Breast epithelium (tissue), 4 donors: Measurements from ENCODE around the gene INKA1. TPM values are rescaled to one million over a fixed set of nuclear protein-coding genes. Genes with fewer than 3 reads are reported as not detected.

ENCODE experiments used
- DNase-seq, 2 donors: peaks; one replicate each; pipeline ENCODE4 v3.0.0-alpha.2; 2019; ENCODE audit warnings: low spot score in 2 of 2
- H3K27ac ChIP-seq, 2 donors: fragments of 200-600 bp; sonication (generic) in 1 of 2; one replicate each; pipeline ENCODE4 v1.5.1; 2016 to 2019; ENCODE audit warnings: mild to moderate bottlenecking in 1 of 2
- H3K27me3 ChIP-seq, 2 donors: fragments of 200-600 bp; sonication (generic) in 1 of 2; one replicate each; pipeline versions ENCODE4 v1.5.1 to v1.6.0; 2017 to 2019; ENCODE audit warnings: control low read depth in 1 of 2, mild to moderate bottlenecking in 1 of 2
- H3K36me3 ChIP-seq: fragments of 200-600 bp; one replicate; pipeline ENCODE4 v1.5.1; 2019
- H3K4me1 ChIP-seq, 2 donors: fragments of 200-600 bp; sonication (generic); one replicate each; pipeline ENCODE4 v1.5.1; 2016 to 2019; ENCODE audit warnings: control low read depth in 1 of 2
- H3K4me3 ChIP-seq, 3 donors: fragments of 200-600 bp; sonication (generic); 1 replicate in 2 of 3; 2 replicates in 1 of 3; pipeline ENCODE4 v1.5.1; 2016 to 2019; ENCODE audit warnings: mild to moderate bottlenecking in 3 of 3, moderate library complexity in 2 of 3
- H3K9me3 ChIP-seq, 2 donors: fragments of 200-600 bp; sonication (generic) in 1 of 2; one replicate each; pipeline ENCODE4 v1.5.1; 2016 to 2019; ENCODE audit warnings: control low read depth in 1 of 2
- POLR2A ChIP-seq: fragments of 450-650 bp; IDR thresholded peaks from one replicate; pipeline ENCODE4 v1.6.1; 2016; ENCODE audit warnings: antibody characterized with exemption, mild to moderate bottlenecking, moderate library complexity
- POLR2AphosphoS5 ChIP-seq, 3 donors: sonication (generic); formaldehyde crosslinking; IDR thresholded peaks; one replicate each; pipeline ENCODE4 v1.6.1; 2017; ENCODE audit warnings: antibody characterized with exemption in 3 of 3
- intact Hi-C: fragments of 100-400 bp; cut with DNase I; formaldehyde crosslinking; loops from one replicate; pipeline ENCODE4 v1.15.1; 2023; ENCODE audit warnings: low total_unique reads
- total RNA-seq, 3 donors: library from RNA; depleted of rRNA; stranded (reverse); fragments of >200 nt; gene quantifications; one replicate each; pipeline ENCODE4 v1.1.0, GENCODE V29; 2016
- TF ChIP-seq, protein P1 (sequence below), 3 donors: fragments of 450-650 bp; IDR thresholded peaks; one replicate each; pipeline ENCODE4 v1.5.1; 2016 to 2017; ENCODE audit warnings: antibody characterized with exemption in 3 of 3, mild to moderate bottlenecking in 3 of 3, moderate library complexity in 3 of 3

INKA1 gene
- total RNA-seq, 3 donors from 2014 or later = 2.3 to 4.5 (median 4.2) TPM

DNA sequence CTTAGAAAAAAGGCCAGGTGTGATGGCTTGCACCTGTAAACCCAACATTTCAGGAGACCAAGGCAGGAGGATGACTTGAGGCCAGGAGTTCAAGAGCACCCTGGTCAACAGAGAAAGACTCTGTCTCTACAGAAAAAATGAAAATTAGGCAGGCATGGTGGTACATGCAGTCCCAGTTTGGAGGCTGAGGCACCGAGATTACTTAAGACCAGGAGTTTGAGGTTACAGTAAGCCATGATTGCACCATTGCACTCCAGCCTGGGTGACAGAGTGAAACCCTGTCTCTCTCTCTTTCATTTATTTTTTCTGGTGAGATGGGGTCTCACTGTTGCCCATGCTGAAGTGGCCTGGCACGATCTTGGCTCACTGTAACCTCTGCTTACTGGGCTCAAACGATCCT, 41.4 kb upstream of the INKA1 start:
- intact Hi-C loops = no loop called here

DNA sequence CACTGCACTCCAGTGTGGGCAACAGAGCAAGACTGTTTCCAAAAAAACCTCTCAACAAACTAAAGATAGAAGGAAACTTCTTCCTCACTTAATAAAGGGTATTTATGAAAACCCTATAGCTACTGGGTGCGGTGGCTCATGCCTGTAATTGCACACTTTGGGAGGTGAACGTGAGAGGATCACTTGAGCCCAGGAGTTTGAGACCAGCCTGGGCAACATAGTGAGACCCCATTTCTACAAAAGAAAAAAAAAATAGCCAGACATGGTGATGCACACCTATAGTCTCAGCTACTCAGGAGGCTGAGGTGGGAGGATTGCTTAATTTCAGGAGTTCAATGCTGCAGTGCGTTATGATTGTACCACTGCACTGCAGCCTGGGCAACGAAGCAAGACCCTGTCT, 39.1 kb upstream of the INKA1 start:
- no peak for TF ChIP-seq POLR2AphosphoS5 (IDR thresholded peaks at IDR 0.05)
- no peak for TF ChIP-seq POLR2A
- TF ChIP-seq, protein P1, sequence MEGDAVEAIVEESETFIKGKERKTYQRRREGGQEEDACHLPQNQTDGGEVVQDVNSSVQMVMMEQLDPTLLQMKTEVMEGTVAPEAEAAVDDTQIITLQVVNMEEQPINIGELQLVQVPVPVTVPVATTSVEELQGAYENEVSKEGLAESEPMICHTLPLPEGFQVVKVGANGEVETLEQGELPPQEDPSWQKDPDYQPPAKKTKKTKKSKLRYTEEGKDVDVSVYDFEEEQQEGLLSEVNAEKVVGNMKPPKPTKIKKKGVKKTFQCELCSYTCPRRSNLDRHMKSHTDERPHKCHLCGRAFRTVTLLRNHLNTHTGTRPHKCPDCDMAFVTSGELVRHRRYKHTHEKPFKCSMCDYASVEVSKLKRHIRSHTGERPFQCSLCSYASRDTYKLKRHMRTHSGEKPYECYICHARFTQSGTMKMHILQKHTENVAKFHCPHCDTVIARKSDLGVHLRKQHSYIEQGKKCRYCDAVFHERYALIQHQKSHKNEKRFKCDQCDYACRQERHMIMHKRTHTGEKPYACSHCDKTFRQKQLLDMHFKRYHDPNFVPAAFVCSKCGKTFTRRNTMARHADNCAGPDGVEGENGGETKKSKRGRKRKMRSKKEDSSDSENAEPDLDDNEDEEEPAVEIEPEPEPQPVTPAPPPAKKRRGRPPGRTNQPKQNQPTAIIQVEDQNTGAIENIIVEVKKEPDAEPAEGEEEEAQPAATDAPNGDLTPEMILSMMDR (IDR thresholded peaks at IDR 0.05) = no peak
- Histone ChIP-seq H3K27ac (no peak overlapping the region), H3K9me3 (no peaks in the 10 kb centered on the region), H3K36me3 (no peaks in the 10 kb centered on the region), H3K4me1 (no peaks in the 10 kb centered on the region), H3K4me3 (no peak overlapping the region), H3K27me3 (no peaks in the 10 kb centered on the region)
- DNase-seq = no peak
- intact Hi-C loops = no loop called here

More for the DNA sequence above, 41.4 kb upstream of the INKA1 start:
- Histone ChIP-seq H3K27ac (no peak overlapping the region), H3K4me3 (no peak overlapping the region), H3K27me3 (no peaks in the 10 kb centered on the region), H3K4me1 (no peaks in the 10 kb centered on the region), H3K36me3 (no peaks in the 10 kb centered on the region), H3K9me3 (no peaks in the 10 kb centered on the region)
- no peak for TF ChIP-seq POLR2AphosphoS5 (IDR thresholded peaks at IDR 0.05)
- TF ChIP-seq POLR2A = no peak
- TF ChIP-seq, protein P1 (IDR thresholded peaks at IDR 0.05) = no peak
- DNase-seq = no peak

DNA sequence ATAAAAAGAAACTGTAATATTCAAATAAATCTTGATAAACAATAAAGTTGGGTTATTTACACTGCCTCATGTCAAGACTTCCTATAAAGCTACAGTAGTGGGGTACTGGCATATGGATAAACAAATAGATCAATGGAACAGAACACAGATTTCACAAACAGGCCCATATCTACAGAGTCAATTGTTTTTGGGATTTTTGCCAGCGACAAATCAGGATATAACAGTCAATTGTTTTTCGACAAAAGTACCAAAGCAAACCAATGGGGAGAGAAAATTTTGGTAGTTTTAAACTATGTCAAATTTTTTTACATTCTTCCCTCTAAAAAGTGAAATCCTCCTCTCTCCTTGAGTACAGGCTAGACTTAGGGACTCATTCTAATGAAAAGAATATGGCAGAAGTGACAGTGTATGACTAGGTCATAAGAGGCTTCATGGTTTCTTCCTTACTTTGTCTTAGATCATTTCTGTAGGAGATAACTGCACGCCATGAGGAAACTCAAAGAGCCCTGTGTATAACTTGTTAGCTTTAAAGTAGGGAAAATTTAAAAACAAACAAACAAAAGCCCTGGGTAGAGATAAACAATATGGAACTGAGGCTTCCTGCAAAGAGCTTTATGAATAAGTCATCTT, 33.7 kb upstream of the INKA1 start:
- no peaks in the 10 kb centered on the region for H3K4me1 ChIP-seq
- H3K27ac ChIP-seq = no peak overlapping the region
- no peak for DNase-seq
- intact Hi-C loops = no loop called here
- H3K9me3 ChIP-seq = no peaks in the 10 kb centered on the region
- TF ChIP-seq POLR2A = no peak
- TF ChIP-seq POLR2AphosphoS5 (IDR thresholded peaks at IDR 0.05) = no peak
- TF ChIP-seq, protein P1 (IDR thresholded peaks at IDR 0.05) = no peak
- no peaks in the 10 kb centered on the region for H3K36me3 ChIP-seq
- no peak overlapping the region for H3K4me3 ChIP-seq
- H3K27me3 ChIP-seq = no peaks in the 10 kb centered on the region

DNA sequence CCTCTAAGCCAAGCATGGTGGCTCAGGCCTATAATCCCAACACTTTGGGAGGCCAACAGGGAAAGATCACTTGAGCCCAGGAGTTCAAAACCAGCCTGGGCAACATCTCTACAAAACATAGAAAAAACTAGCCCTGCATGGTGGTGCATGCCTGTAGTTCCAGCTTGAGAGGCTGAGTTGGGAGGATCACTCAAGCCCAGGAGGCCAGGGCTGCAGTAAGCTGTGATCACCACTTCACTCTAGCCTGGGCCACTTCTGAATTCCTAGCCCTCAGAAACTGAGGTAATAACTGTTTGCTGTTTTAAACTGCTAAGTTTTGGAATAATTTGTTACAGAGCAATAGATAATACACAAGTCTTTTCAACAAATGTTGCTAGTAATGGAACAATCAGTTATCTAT, 33.1 kb upstream of the INKA1 start:
- no peak for TF ChIP-seq POLR2A
- intact Hi-C loops = no loop called here
- H3K36me3 ChIP-seq = no peaks in the 10 kb centered on the region

DNA sequence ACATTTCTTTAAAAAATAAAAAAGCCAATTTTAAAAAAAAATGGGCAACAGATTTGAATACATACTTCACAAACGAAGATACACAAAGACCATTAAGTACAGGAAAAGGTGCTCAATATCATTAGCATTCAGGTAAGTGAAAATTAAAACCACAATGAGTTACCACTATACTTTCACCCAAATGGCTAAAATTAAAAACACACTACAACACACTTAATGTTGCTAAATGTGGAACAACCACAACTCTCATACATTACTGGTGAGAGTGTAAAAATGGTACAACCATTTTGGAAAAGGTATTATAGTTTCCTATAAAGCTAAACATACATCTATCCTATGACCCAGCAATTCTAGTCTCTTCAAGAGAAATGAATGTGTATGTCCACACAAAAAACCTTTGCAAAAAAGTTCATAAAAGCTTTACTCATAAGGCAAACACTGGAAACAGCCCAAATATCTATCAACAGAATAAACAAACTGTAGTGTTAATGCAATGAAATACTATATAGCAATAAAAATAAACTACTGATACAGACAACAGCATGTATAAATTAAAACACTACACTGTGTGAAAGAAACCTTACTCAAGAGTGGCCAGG, 31.6 kb upstream of the INKA1 start:
- DNase-seq = no peak
- Histone ChIP-seq H3K4me1 (no peaks in the 10 kb centered on the region), H3K4me3 (no peak overlapping the region), H3K36me3 (no peaks in the 10 kb centered on the region), H3K9me3 (no peaks in the 10 kb centered on the region), H3K27ac (no peak overlapping the region), H3K27me3 (no peaks in the 10 kb centered on the region)
- TF ChIP-seq POLR2A (no peak), POLR2AphosphoS5 (IDR thresholded peaks at IDR 0.05) (no peak)
- TF ChIP-seq, protein P1 (IDR thresholded peaks at IDR 0.05) = no peak
- intact Hi-C loops = no loop called here

More for the DNA sequence above, 33.1 kb upstream of the INKA1 start:
- H3K4me1 ChIP-seq = no peaks in the 10 kb centered on the region
- no peaks in the 10 kb centered on the region for H3K9me3 ChIP-seq
- DNase-seq = no peak
- H3K4me3 ChIP-seq = no peak overlapping the region
- no peak overlapping the region for H3K27ac ChIP-seq
- H3K27me3 ChIP-seq = no peaks in the 10 kb centered on the region
